GM12878 (cell line): ENCODE data around the gene PRKCE. TPM values are rescaled to one million over a fixed set of nuclear protein-coding genes. Genes with fewer than 3 reads are reported as not detected.

Experiments used
- ATAC-seq: fragments of 200-7000 bp; cut with Tn5 transposase; 3 replicates; pipeline ENCODE4 v1.9.1; 2020; ENCODE audit warnings: mild to moderate bottlenecking, moderate library complexity
- BruUV-seq: library from RNA; stranded (reverse); fragments of 400-500 nt; replicated peaks from 2 replicates; lab custom pipeline; 2021; lab: Mats Ljungman, UMichigan
- CTCF ChIA-PET: fragments of 300-600 bp; sonication (Branson Sonifier 250); formaldehyde crosslinking; extraction: SDS; loops from one replicate; lab custom pipeline; 2021; ENCODE audit warnings: inconsistent platforms; lab: Yijun Ruan, JAX
- POLR2A ChIA-PET: fragments of 350-600 bp; formaldehyde crosslinking; extraction: SDS; loops from one replicate; lab custom pipeline; 2021; ENCODE audit warnings: inconsistent platforms; lab: Charles Lee
- RAD21 ChIA-PET: fragments of 300-600 bp; sonication (Branson Sonifier 250); formaldehyde crosslinking; loops from one replicate; lab custom pipeline; 2023; ENCODE audit warnings: antibody characterized with exemption; ENCODE audit not compliant: unreplicated experiment; lab: Charles Lee
- SMC1A ChIA-PET: fragments of 300-600 bp; sonication (Branson Sonifier 250); formaldehyde crosslinking; loops from one replicate; lab custom pipeline; 2023; ENCODE audit not compliant: unreplicated experiment, uncharacterized antibody; lab: Charles Lee
- DNase-seq: peaks from one replicate; pipeline ENCODE4 v3.0.0-alpha.2; 2011; ENCODE audit warnings: low read depth, low spot score
- FAIRE-seq: peaks from 3 replicates; lab custom pipeline; 2011; peaks lifted over from hg19 to GRCh38; lab: Jason Lieb, UNC
- H2AFZ ChIP-seq: 2 replicates; pipeline ENCODE4 v1.6.0; 2011; ENCODE audit warnings: low read depth, low read length, control low read depth; ENCODE audit not compliant: control insufficient read depth
- H3K27ac ChIP-seq: 2 replicates; pipeline ENCODE4 v1.5.1; 2011; ENCODE audit warnings: control low read depth; ENCODE audit not compliant: control insufficient read depth, insufficient read depth
- H3K27me3 ChIP-seq, 2 experiments: replicated peaks in 1 of 2; 2 replicates each; pipeline versions ENCODE4 v1.6.0 to v1.6.1; 2011; ENCODE audit warnings: low read length in 1 of 2; ENCODE audit not compliant: control insufficient read depth in 2 of 2, insufficient read depth in 2 of 2
- H3K36me3 ChIP-seq, 2 experiments: 2 replicates each; pipeline ENCODE4 v1.5.1; 2011; ENCODE audit warnings: low read length in 1 of 2; ENCODE audit not compliant: control insufficient read depth in 2 of 2, insufficient read depth in 2 of 2
- H3K4me1 ChIP-seq: 2 replicates; pipeline ENCODE4 v1.6.1; 2011; ENCODE audit warnings: mild to moderate bottlenecking, low read length, moderate library complexity, mixed read lengths; ENCODE audit not compliant: control insufficient read depth, insufficient read depth
- H3K4me2 ChIP-seq: 2 replicates; pipeline ENCODE4 v1.6.0; 2011; ENCODE audit warnings: control low read depth; ENCODE audit not compliant: control insufficient read depth, insufficient read depth
- H3K4me3 ChIP-seq: fragments of 200-600 bp; sonication (generic); 2 replicates; pipeline ENCODE4 v1.5.1; 2016
- H3K79me2 ChIP-seq: 2 replicates; pipeline ENCODE4 v1.6.0; 2011; ENCODE audit warnings: low read length; ENCODE audit not compliant: control insufficient read depth, insufficient read depth
- H3K9ac ChIP-seq: 2 replicates; pipeline ENCODE4 v1.8.0; 2011; ENCODE audit warnings: low read length, control low read depth, mixed read lengths; ENCODE audit not compliant: control insufficient read depth, insufficient read depth
- H3K9me3 ChIP-seq: replicated peaks from 3 replicates; pipeline ENCODE4 v1.5.1; 2011; ENCODE audit warnings: mild to moderate bottlenecking, low read length; ENCODE audit not compliant: control insufficient read depth, insufficient read depth
- H4K20me1 ChIP-seq: 2 replicates; pipeline ENCODE4 v1.6.0; 2011; ENCODE audit not compliant: control insufficient read depth, insufficient read depth
- ATF7 ChIP-seq: fragments of 450-650 bp; IDR thresholded peaks from 2 replicates; pipeline ENCODE4 v1.6.1; 2016; ENCODE audit warnings: low read depth, mild to moderate bottlenecking
- CREM ChIP-seq: IDR thresholded peaks from 2 replicates; pipeline ENCODE4 v1.6.1; 2014; ENCODE audit warnings: antibody characterized with exemption, low read depth
- JUNB ChIP-seq: IDR thresholded peaks from 2 replicates; pipeline ENCODE4 v1.6.1; 2016; ENCODE audit warnings: antibody characterized with exemption, mild to moderate bottlenecking
- MTA2 ChIP-seq: fragments of 450-650 bp; IDR thresholded peaks from 2 replicates; pipeline ENCODE4 v1.6.1; 2016; ENCODE audit warnings: low read depth, mild to moderate bottlenecking, moderate library complexity
- NFIC ChIP-seq: IDR thresholded peaks from 2 replicates; pipeline ENCODE4 v1.6.1; 2012; ENCODE audit warnings: low read depth, mild to moderate bottlenecking, inconsistent platforms, low read length, moderate library complexity
- NR2F1 ChIP-seq: fragments of 450-650 bp; conservative IDR thresholded peaks from 2 replicates; pipeline ENCODE4 v1.6.1; 2017; ENCODE audit warnings: mild to moderate bottlenecking
- SREBF1 ChIP-seq: IDR thresholded peaks from 2 replicates; pipeline ENCODE4 v1.6.1; 2012; ENCODE audit warnings: mild to moderate bottlenecking, low read length
- ZNF207 ChIP-seq: fragments of 450-650 bp; IDR thresholded peaks from 2 replicates; pipeline ENCODE4 v1.6.1; 2014; ENCODE audit warnings: antibody characterized with exemption, mild to moderate bottlenecking, borderline replicate concordance
- WGBS: methylation state at CpG from one replicate; pipeline ENCODE4 v1.1.6; 2016; ENCODE audit warnings: low lambda C conversion rate; ENCODE audit not compliant: insufficient replicate concordance, insufficient coverage; ENCODE audit errors: missing lambda C conversion rate; 5-methylcytosine and 5-hydroxymethylcytosine counted together
- in situ Hi-C: fragments of 300-500 bp; cut with MboI; formaldehyde crosslinking; loops from 9 replicates; pipeline ENCODE4 v1.14.3; 2018; ENCODE audit warnings: mixed read lengths
- intact Hi-C: fragments of 100-400 bp; cut with micrococcal nuclease; formaldehyde crosslinking; loops from one replicate; pipeline ENCODE4 v1.14.2; 2022; ENCODE audit not compliant: unreplicated experiment
- polyA plus RNA-seq, 11 experiments: library from polyadenylated mRNA; depleted of rRNA in 4 of 11; unstranded in 6 of 11; stranded (reverse) in 5 of 11; fragments of >200 nt; fragmentation: Nextera tagmentation in 4 of 11; fragmentation: Illumina TruSeq in 1 of 11; extraction: Ambion mirVana in 4 of 11; extraction: Trizol in 1 of 11; gene quantifications; 1 replicate in 1 of 11; 2 replicates in 10 of 11; pipeline versions ENCODE4 v1.2.1 to v1.2.3, GENCODE V29; 2011 to 2016; ENCODE audit warnings: inconsistent platforms in 2 of 11, missing spikeins in 2 of 11, low read depth in 1 of 11
- total RNA-seq, 4 experiments: library from RNA; depleted of rRNA in 3 of 4; stranded (reverse); fragments of >200 nt in 3 of 4; fragmentation: Illumina TruSeq in 1 of 4; extraction: Trizol in 1 of 4; gene quantifications; 2 replicates each; pipeline versions ENCODE4 v1.2.1 to v1.2.3, GENCODE V29; 2013 to 2021
- TF ChIP-seq, protein P1 (sequence below): fragments of 150-350 bp; IDR thresholded peaks from 2 replicates; pipeline ENCODE4 v1.6.1; 2014; ENCODE audit warnings: mild to moderate bottlenecking, low read depth, low read length
- TF ChIP-seq, protein P2 (sequence below): fragments of 450-650 bp; IDR thresholded peaks from 2 replicates; pipeline ENCODE4 v1.6.1; 2016; ENCODE audit warnings: mild to moderate bottlenecking
- TF ChIP-seq, protein P3 (sequence below): fragments of 450-650 bp; IDR thresholded peaks from 2 replicates; pipeline ENCODE4 v1.6.1; 2017; ENCODE audit warnings: mild to moderate bottlenecking, moderate library complexity
- TF ChIP-seq, protein P4 (sequence below): IDR thresholded peaks from 2 replicates; pipeline ENCODE4 v1.6.1; 2012; ENCODE audit warnings: low read length, inconsistent platforms

The PRKCE gene
- total and polyA plus RNA-seq, 10 of the 15 experiments (the other 5 are each of a cell fraction or from before 2014, with no cell fraction given) = 2.6 to 28.2 (median 11.3) TPM

DNA sequence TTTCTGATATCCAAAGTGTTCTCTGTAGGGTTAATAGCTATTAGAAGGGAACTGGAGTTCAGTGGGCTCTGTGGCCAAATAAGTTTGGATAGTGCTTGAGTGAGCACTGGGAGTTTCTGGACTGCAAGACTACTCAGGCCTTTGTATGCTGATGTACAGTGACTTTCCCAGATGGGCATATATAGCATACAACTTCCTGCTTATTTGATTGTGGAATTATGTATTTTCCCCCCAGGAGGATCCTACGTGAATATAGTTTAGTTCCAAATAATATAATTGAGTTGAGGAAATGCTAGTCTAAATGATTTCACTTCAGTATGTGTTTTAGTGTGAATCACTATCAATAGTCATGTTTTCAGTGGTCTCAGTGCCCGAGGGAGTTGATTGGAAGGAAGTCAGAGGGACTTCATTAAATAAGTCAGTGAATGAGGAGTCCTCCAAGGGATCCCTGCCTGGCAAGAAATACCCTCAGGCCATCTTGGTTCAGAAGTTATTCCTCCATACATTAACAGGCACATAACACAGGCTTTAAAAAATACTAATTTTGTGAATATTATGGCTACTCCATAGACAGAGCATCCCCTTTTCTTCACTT is 251.4 kb downstream of the PRKCE start (continued):
- TF ChIP-seq, protein P1, sequence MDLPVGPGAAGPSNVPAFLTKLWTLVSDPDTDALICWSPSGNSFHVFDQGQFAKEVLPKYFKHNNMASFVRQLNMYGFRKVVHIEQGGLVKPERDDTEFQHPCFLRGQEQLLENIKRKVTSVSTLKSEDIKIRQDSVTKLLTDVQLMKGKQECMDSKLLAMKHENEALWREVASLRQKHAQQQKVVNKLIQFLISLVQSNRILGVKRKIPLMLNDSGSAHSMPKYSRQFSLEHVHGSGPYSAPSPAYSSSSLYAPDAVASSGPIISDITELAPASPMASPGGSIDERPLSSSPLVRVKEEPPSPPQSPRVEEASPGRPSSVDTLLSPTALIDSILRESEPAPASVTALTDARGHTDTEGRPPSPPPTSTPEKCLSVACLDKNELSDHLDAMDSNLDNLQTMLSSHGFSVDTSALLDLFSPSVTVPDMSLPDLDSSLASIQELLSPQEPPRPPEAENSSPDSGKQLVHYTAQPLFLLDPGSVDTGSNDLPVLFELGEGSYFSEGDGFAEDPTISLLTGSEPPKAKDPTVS = no peak
- TF ChIP-seq NR2F1 (no peak), ZNF207 (no peak)
- TF ChIP-seq, protein P2, sequence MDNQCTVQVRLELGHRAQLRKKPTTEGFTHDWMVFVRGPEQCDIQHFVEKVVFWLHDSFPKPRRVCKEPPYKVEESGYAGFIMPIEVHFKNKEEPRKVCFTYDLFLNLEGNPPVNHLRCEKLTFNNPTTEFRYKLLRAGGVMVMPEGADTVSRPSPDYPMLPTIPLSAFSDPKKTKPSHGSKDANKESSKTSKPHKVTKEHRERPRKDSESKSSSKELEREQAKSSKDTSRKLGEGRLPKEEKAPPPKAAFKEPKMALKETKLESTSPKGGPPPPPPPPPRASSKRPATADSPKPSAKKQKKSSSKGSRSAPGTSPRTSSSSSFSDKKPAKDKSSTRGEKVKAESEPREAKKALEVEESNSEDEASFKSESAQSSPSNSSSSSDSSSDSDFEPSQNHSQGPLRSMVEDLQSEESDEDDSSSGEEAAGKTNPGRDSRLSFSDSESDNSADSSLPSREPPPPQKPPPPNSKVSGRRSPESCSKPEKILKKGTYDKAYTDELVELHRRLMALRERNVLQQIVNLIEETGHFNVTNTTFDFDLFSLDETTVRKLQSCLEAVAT = no peak

DNA sequence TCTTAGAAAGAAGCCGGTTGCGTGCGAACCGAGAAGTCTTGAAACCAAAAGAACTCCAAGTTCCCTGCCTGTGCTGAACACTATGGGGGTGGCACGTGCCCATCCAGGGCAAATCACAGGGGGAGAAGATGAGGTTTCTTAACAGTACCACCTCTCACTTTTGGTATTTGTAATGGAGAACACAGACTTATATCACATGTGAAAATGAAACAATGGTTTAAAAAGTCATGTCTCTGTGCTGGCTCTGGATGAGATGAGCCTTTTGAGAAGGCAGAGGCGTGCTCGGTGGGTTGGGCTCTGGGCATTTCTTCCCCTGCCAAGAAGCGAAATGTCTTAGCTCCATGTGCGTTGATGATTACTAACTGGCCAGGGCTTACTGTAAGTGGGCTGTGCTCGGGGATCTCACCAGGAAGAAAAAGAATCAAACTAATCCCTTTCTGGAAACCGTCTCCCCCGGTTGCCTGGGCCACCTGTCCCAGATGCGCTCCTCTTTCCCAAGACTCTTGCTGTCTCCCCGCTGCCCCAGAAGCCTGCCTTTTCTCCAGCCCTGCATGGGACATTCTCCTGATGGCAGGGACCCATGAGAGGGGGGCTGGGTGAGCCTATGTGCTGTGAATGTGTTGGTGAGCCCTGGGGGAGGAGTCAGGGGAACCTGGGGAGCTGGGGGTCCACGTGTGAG is 252.9 kb downstream of the PRKCE start:
- peak overlapping the region; percentile 49 for H3K9ac ChIP-seq
- DNase-seq = no peak
- FAIRE-seq = peak; percentile 96
- peaks cover 0 to 2% of the 10 kb centered on the region in 2 experiments; a peak in 1 of 4 replicates for H3K36me3 ChIP-seq
- SMC1A ChIA-PET = interaction anchor here (0.7 to 4.1 kb wide), 20 partner anchors 10 to 254 kb away, joined by 3 to 55 read pairs (median 7); no protein-coding TSS in a partner anchor
- ATAC-seq = peak; percentile 97
- BruUV-seq = no TSS peak
- no peak overlapping the region for H3K4me3 ChIP-seq
- in situ Hi-C loops (no loop called here), intact Hi-C loops (no loop called here)
- H3K27ac ChIP-seq = peak overlapping the region; percentile 79
- peak overlapping the region; percentile 70 for H3K4me2 ChIP-seq
- POLR2A ChIA-PET = interaction anchor here (0.6 to 3.6 kb wide), 13 partner anchors 9 to 70 kb away, joined by 3 to 23 read pairs (median 4); no protein-coding TSS in a partner anchor
- H4K20me1 ChIP-seq = no peaks in the 10 kb centered on the region
- RAD21 ChIA-PET = interaction anchor here (0.7 to 7.5 kb wide), 16 partner anchors 10 to 175 kb away, joined by 3 to 53 read pairs (median 6); no protein-coding TSS in a partner anchor
- H3K9me3 ChIP-seq = no peaks in the 10 kb centered on the region
- CTCF ChIA-PET = interaction anchor here (0.6 to 3.2 kb wide), 12 partner anchors 10 to 71 kb away, joined by 3 to 12 read pairs (median 4); no protein-coding TSS in a partner anchor
- H3K4me1 ChIP-seq = peaks cover 35% of the 10 kb centered on the region
- H3K27me3 ChIP-seq = no peaks in the 10 kb centered on the region
- H2AFZ ChIP-seq = no peak overlapping the region
- 59% methylated on average over 15 of the region's 15 CpGs for WGBS
- H3K79me2 ChIP-seq = peaks cover 2% of the 10 kb centered on the region
- TF ChIP-seq, protein P3, sequence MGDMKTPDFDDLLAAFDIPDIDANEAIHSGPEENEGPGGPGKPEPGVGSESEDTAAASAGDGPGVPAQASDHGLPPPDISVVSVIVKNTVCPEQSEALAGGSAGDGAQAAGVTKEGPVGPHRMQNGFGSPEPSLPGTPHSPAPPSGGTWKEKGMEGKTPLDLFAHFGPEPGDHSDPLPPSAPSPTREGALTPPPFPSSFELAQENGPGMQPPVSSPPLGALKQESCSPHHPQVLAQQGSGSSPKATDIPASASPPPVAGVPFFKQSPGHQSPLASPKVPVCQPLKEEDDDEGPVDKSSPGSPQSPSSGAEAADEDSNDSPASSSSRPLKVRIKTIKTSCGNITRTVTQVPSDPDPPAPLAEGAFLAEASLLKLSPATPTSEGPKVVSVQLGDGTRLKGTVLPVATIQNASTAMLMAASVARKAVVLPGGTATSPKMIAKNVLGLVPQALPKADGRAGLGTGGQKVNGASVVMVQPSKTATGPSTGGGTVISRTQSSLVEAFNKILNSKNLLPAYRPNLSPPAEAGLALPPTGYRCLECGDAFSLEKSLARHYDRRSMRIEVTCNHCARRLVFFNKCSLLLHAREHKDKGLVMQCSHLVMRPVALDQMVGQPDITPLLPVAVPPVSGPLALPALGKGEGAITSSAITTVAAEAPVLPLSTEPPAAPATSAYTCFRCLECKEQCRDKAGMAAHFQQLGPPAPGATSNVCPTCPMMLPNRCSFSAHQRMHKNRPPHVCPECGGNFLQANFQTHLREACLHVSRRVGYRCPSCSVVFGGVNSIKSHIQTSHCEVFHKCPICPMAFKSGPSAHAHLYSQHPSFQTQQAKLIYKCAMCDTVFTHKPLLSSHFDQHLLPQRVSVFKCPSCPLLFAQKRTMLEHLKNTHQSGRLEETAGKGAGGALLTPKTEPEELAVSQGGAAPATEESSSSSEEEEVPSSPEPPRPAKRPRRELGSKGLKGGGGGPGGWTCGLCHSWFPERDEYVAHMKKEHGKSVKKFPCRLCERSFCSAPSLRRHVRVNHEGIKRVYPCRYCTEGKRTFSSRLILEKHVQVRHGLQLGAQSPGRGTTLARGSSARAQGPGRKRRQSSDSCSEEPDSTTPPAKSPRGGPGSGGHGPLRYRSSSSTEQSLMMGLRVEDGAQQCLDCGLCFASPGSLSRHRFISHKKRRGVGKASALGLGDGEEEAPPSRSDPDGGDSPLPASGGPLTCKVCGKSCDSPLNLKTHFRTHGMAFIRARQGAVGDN = peak; percentile 87
- TF ChIP-seq NFIC = peak; percentile 84
- TF ChIP-seq ATF7 = peak; percentile 66
- peak; percentile 54; the same call in 1 of the 2 replicates for TF ChIP-seq JUNB
- TF ChIP-seq SREBF1 = no peak
- TF ChIP-seq MTA2 = peak; percentile 32
- TF ChIP-seq, protein P4, sequence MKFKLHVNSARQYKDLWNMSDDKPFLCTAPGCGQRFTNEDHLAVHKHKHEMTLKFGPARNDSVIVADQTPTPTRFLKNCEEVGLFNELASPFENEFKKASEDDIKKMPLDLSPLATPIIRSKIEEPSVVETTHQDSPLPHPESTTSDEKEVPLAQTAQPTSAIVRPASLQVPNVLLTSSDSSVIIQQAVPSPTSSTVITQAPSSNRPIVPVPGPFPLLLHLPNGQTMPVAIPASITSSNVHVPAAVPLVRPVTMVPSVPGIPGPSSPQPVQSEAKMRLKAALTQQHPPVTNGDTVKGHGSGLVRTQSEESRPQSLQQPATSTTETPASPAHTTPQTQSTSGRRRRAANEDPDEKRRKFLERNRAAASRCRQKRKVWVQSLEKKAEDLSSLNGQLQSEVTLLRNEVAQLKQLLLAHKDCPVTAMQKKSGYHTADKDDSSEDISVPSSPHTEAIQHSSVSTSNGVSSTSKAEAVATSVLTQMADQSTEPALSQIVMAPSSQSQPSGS = peak; percentile 73; the same call in 1 of the 2 replicates
- peak; percentile 57 for TF ChIP-seq CREM
